ENCODE data around the gene LILRB5. TPM values are rescaled to one million over a fixed set of nuclear protein-coding genes. Genes with fewer than 3 reads are reported as not detected.
"Not testable (repeated sequence)": the region's sequence is repeated elsewhere in the genome, so short reads cannot be mapped to it uniquely, and the experiment has no call there.

Gene LILRB5
- total RNA-seq, 1 experiment from 2014 or later = 0.05 TPM

- intact Hi-C loops (cut with micrococcal nuclease; ENCODE audit: unreplicated experiment) (no loop called here), in situ Hi-C loops (cut with HindIII; ENCODE audit: low pct_unique_long_range_greater_than_20kb, low sequenced_read_pairs) (no loop called here)
- ATAC-seq (no peak), DNase-seq (ENCODE audit: low read depth, low spot score) (no peak)
- no peak within 1 kb of the TSS for H3K4me3 ChIP-seq (ENCODE audit: low read depth in 2 of 2, low read length in 2 of 2)
- H3K27ac ChIP-seq (ENCODE audit: low read length) = no peak within 1 kb of the TSS
- CTCF ChIA-PET = no interaction called here
- H3K27me3 ChIP-seq (ENCODE audit: control insufficient read depth, insufficient read depth, low read length) = peaks cover 12% of the 10 kb centered on the region
- TF ChIP-seq TCF7L2 (IDR thresholded peaks at IDR 0.05; ENCODE audit: low read depth, low read length) (no peak), SIN3A (IDR thresholded peaks at IDR 0.05; ENCODE audit: borderline replicate concordance, insufficient read depth, low read depth, low read length) (no peak), POLR2AphosphoS5 (IDR thresholded peaks at IDR 0.05; ENCODE audit: low read depth, low read length) (no peak), REST (IDR thresholded peaks at IDR 0.05; ENCODE audit: insufficient read depth in 1 of 2, low read depth in 2 of 2, low read length in 1 of 2) (no peak)
- TF ChIP-seq, protein P1, sequence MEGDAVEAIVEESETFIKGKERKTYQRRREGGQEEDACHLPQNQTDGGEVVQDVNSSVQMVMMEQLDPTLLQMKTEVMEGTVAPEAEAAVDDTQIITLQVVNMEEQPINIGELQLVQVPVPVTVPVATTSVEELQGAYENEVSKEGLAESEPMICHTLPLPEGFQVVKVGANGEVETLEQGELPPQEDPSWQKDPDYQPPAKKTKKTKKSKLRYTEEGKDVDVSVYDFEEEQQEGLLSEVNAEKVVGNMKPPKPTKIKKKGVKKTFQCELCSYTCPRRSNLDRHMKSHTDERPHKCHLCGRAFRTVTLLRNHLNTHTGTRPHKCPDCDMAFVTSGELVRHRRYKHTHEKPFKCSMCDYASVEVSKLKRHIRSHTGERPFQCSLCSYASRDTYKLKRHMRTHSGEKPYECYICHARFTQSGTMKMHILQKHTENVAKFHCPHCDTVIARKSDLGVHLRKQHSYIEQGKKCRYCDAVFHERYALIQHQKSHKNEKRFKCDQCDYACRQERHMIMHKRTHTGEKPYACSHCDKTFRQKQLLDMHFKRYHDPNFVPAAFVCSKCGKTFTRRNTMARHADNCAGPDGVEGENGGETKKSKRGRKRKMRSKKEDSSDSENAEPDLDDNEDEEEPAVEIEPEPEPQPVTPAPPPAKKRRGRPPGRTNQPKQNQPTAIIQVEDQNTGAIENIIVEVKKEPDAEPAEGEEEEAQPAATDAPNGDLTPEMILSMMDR (IDR thresholded peaks at IDR 0.05) = no peak
- no peaks in the 10 kb centered on the region for H3K36me3 ChIP-seq (ENCODE audit: control insufficient read depth, insufficient read depth, low read length)
- H3K4me1 ChIP-seq (ENCODE audit: control insufficient read depth, insufficient read depth, low read length) = no peaks in the 10 kb centered on the region
- no peaks in the 10 kb centered on the region for H3K9me3 ChIP-seq (ENCODE audit: control insufficient read depth, insufficient read depth, low read depth, low read length)
- no TSS peak for BruUV-seq (replicated peaks)
- POLR2A ChIA-PET = no interaction called here
These were observed 24.1 kb upstream of the LILRB5 start, which contains the start of gene LILRB2 for GRCh38 chr19:54281007-54281728. LILRB2 (minus strand) TSS chr19:54281110; CDS start chr19:54280496, 614 bp downstream.

DNA sequence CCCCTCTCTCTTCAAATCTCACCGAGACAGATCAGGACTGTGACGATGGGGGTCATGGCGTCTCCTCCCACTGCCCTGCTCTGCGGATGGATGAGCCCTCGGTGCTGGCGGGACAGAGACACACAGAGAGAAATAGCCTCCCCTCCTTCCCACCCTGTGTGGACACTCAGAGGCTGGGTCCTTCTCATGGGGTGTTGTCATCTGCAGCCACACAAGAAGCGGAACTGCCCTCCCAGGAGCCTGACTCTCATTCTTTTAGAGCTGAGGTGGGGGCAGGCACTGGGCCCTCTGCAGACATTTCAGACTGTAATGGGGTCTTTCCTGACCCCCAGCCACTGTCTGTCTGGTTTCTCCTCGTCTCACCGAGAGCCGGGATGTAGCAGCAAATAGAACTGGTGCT is 23.4 kb upstream of the LILRB5 start:
- intact Hi-C loops (cut with micrococcal nuclease; ENCODE audit: unreplicated experiment); CTCF ChIA-PET; H3K27ac ChIP-seq (ENCODE audit: low read length); ATAC-seq; H3K4me1 ChIP-seq (ENCODE audit: control insufficient read depth, insufficient read depth, low read length); H3K36me3 ChIP-seq (ENCODE audit: control insufficient read depth, insufficient read depth, low read length); in situ Hi-C loops (cut with HindIII; ENCODE audit: low pct_unique_long_range_greater_than_20kb, low sequenced_read_pairs); POLR2A ChIA-PET; H3K9me3 ChIP-seq (ENCODE audit: control insufficient read depth, insufficient read depth, low read depth, low read length); H3K4me3 ChIP-seq (ENCODE audit: low read depth in 2 of 2, low read length in 2 of 2); BruUV-seq (replicated peaks); DNase-seq (ENCODE audit: low read depth, low spot score): not testable (repeated sequence)
- peaks cover 12% of the 10 kb centered on the region for H3K27me3 ChIP-seq (ENCODE audit: control insufficient read depth, insufficient read depth, low read length)

DNA sequence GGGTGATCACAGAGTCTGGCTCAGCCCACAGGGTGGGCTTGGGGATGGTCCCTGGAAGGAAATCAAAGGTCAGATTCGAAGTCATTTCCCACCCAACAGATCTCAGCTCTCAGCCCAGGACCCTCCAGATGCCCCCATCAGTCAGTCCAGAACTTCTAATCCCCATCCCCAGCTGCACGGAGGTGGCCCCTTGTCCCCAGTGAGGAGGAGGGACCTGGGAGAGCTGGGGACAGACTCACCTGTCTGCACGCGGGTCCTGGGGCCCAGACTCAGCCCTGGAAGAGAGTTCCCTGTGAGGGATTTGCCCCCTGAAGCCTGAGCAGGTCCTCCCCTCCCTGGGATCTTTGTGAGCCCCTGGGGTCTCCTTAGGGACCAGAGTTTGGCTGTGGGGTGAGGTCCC is 23.0 kb upstream of the LILRB5 start:
- in situ Hi-C loops (cut with HindIII; ENCODE audit: low pct_unique_long_range_greater_than_20kb, low sequenced_read_pairs); H3K4me1 ChIP-seq (ENCODE audit: control insufficient read depth, insufficient read depth, low read length); POLR2A ChIA-PET; H3K9me3 ChIP-seq (ENCODE audit: control insufficient read depth, insufficient read depth, low read depth, low read length); intact Hi-C loops (cut with micrococcal nuclease; ENCODE audit: unreplicated experiment); H3K36me3 ChIP-seq (ENCODE audit: control insufficient read depth, insufficient read depth, low read length); CTCF ChIA-PET; H3K4me3 ChIP-seq (ENCODE audit: low read depth in 2 of 2, low read length in 2 of 2); ATAC-seq; H3K27ac ChIP-seq (ENCODE audit: low read length); BruUV-seq (replicated peaks); DNase-seq (ENCODE audit: low read depth, low spot score): not testable (repeated sequence)
- H3K27me3 ChIP-seq (ENCODE audit: control insufficient read depth, insufficient read depth, low read length) = peaks cover 12% of the 10 kb centered on the region
